IMR-90 (cell line): ENCODE measurements around the gene CACNA1I. TPM values are rescaled to one million over a fixed set of nuclear protein-coding genes. Genes with fewer than 3 reads are reported as not detected.

ENCODE experiments used
- ATAC-seq: fragments of 200-7000 bp; cut with Tn5 transposase; 2 replicates; pipeline ENCODE4 v1.9.1; 2020; ENCODE audit warnings: low read depth, mild to moderate bottlenecking, moderate library complexity
- BruUV-seq: library from RNA; stranded (reverse); fragments of 400-500 nt; replicated peaks from 2 replicates; lab custom pipeline; 2021; lab: Mats Ljungman, UMichigan
- CTCF ChIA-PET: fragments of 300-600 bp; formaldehyde crosslinking; extraction: SDS; loops from one replicate; lab custom pipeline; 2021; ENCODE audit warnings: antibody characterized with exemption; lab: Yijun Ruan, JAX
- POLR2A ChIA-PET: fragments of 300-600 bp; sonication (Branson Sonifier 250); formaldehyde crosslinking; loops from one replicate; lab custom pipeline; 2022; ENCODE audit warnings: antibody characterized with exemption; ENCODE audit not compliant: unreplicated experiment; lab: Charles Lee
- DNase-seq: peaks from one replicate; pipeline ENCODE4 v3.0.0; 2013
- H2AFZ ChIP-seq: replicated peaks from 2 replicates; pipeline ENCODE3; 2013; ENCODE audit warnings: low read length, mild to moderate bottlenecking; ENCODE audit not compliant: poor library complexity
- H2AK5ac ChIP-seq: 2 replicates; pipeline ENCODE4 v1.6.1; 2013; ENCODE audit warnings: low read depth, low read length, inconsistent platforms
- H2AK9ac ChIP-seq: replicated peaks from 2 replicates; pipeline ENCODE3; 2013; ENCODE audit warnings: mild to moderate bottlenecking, low read depth, low read length, moderate library complexity; ENCODE audit not compliant: poor library complexity
- H2BK120ac ChIP-seq: 2 replicates; pipeline ENCODE4 v1.6.1; 2013; ENCODE audit warnings: low read depth, low read length, inconsistent platforms
- H2BK15ac ChIP-seq: 3 replicates; pipeline ENCODE4 v1.6.1; 2013; ENCODE audit warnings: low read depth, low read length, inconsistent platforms
- H2BK20ac ChIP-seq: 2 replicates; pipeline ENCODE4 v1.6.1; 2013; ENCODE audit warnings: low read depth, mild to moderate bottlenecking, inconsistent platforms, low read length, moderate library complexity
- H2BK5ac ChIP-seq: 2 replicates; pipeline ENCODE4 v1.6.1; 2013; ENCODE audit warnings: mild to moderate bottlenecking, low read depth, low read length, inconsistent platforms; ENCODE audit not compliant: poor library complexity, severe bottlenecking
- H3K14ac ChIP-seq: replicated peaks from 2 replicates; pipeline ENCODE4 v1.6.1; 2013; ENCODE audit warnings: low read depth, low read length, inconsistent platforms
- H3K18ac ChIP-seq: 2 replicates; pipeline ENCODE4 v1.6.1; 2013; ENCODE audit warnings: low read depth, low read length, control low read depth
- H3K23ac ChIP-seq: 2 replicates; pipeline ENCODE4 v1.6.1; 2013; ENCODE audit warnings: low read depth, low read length, inconsistent platforms
- H3K27ac ChIP-seq: 2 replicates; pipeline ENCODE4 v1.5.1; 2013; ENCODE audit warnings: mild to moderate bottlenecking, control low read depth, low read length; ENCODE audit not compliant: insufficient read depth
- H3K27me3 ChIP-seq: 2 replicates; pipeline ENCODE4 v1.6.1; 2013; ENCODE audit warnings: low read length; ENCODE audit not compliant: control insufficient read depth, insufficient read depth
- H3K36me3 ChIP-seq: 2 replicates; pipeline ENCODE4 v1.6.1; 2013; ENCODE audit warnings: low read length, mixed read lengths; ENCODE audit not compliant: control insufficient read depth, insufficient read depth
- H3K4ac ChIP-seq: 2 replicates; pipeline ENCODE4 v1.6.1; 2013; ENCODE audit warnings: low read depth, low read length, inconsistent platforms
- H3K4me1 ChIP-seq: 2 replicates; pipeline ENCODE4 v1.6.1; 2013; ENCODE audit warnings: low read length, mixed read lengths; ENCODE audit not compliant: control insufficient read depth, insufficient read depth
- H3K4me2 ChIP-seq: 2 replicates; pipeline ENCODE4 v1.6.1; 2013; ENCODE audit warnings: low read depth, mild to moderate bottlenecking, control low read depth, low read length, moderate library complexity
- H3K4me3 ChIP-seq: 2 replicates; pipeline ENCODE4 v1.5.1; 2013; ENCODE audit warnings: low read depth, mild to moderate bottlenecking, control low read depth, low read length, moderate library complexity; ENCODE audit not compliant: insufficient read depth
- H3K56ac ChIP-seq: 2 replicates; pipeline ENCODE4 v1.6.1; 2013; ENCODE audit warnings: low read length, inconsistent platforms; ENCODE audit not compliant: insufficient read depth; ENCODE audit errors: extremely low read depth
- H3K79me1 ChIP-seq, 2 experiments: 2 replicates each; pipeline ENCODE4 v1.6.1; 2013; ENCODE audit warnings: low read length in 2 of 2, inconsistent platforms in 1 of 2, low read depth in 1 of 2
- H3K9ac ChIP-seq: 2 replicates; pipeline ENCODE4 v1.6.1; 2013; ENCODE audit warnings: low read depth, low read length, control low read depth
- H3K9me1 ChIP-seq: 2 replicates; pipeline ENCODE4 v1.6.1; 2013; ENCODE audit warnings: low read length, inconsistent platforms; ENCODE audit not compliant: insufficient read depth
- H3K9me3 ChIP-seq: 2 replicates; pipeline ENCODE4 v1.6.1; 2013; ENCODE audit warnings: low read length; ENCODE audit not compliant: control insufficient read depth, insufficient read depth
- H4K20me1 ChIP-seq: 2 replicates; pipeline ENCODE4 v1.6.1; 2013; ENCODE audit warnings: low read length, inconsistent platforms; ENCODE audit not compliant: insufficient read depth
- H4K5ac ChIP-seq: 2 replicates; pipeline ENCODE4 v1.6.1; 2013; ENCODE audit warnings: mild to moderate bottlenecking, low read depth, low read length, control low read depth
- H4K8ac ChIP-seq, 2 experiments: 2 replicates each; pipeline ENCODE4 v1.6.1; 2013; ENCODE audit warnings: low read depth in 2 of 2, low read length in 2 of 2, control low read depth in 1 of 2, inconsistent platforms in 1 of 2
- H4K91ac ChIP-seq: 2 replicates; pipeline ENCODE4 v1.6.1; 2013; ENCODE audit warnings: low read depth, low read length, inconsistent platforms; ENCODE audit not compliant: insufficient read depth
- BHLHE40 ChIP-seq: fragments of 150-350 bp; IDR thresholded peaks from 2 replicates; pipeline ENCODE4 v1.6.1; 2016; ENCODE audit warnings: mild to moderate bottlenecking, low read depth, low read length
- CHD1 ChIP-seq: IDR thresholded peaks from 2 replicates; pipeline ENCODE4 v1.6.1; 2012; ENCODE audit warnings: low read depth, low read length, improper control_type of control experiment
- MXI1 ChIP-seq: IDR thresholded peaks from 2 replicates; pipeline ENCODE4 v1.6.1; 2012; ENCODE audit warnings: low read depth, mild to moderate bottlenecking, low read length, moderate library complexity, borderline replicate concordance
- NFE2L2 ChIP-seq: fragments of 150-350 bp; IDR thresholded peaks from 2 replicates; pipeline ENCODE4 v1.6.1; 2016; ENCODE audit warnings: low read depth, mild to moderate bottlenecking, low read length
- WGBS, 2 experiments: methylation state at CpG; one replicate each; pipeline versions ENCODE4 v1.1.5 to v1.1.7; 2013; ENCODE audit warnings: missing lambda C conversion rate in 2 of 2; ENCODE audit not compliant: insufficient read length in 1 of 2; ENCODE audit errors: extremely low coverage in 2 of 2; 5-methylcytosine and 5-hydroxymethylcytosine counted together
- dilution Hi-C: fragments of 300-500 bp; cut with HindIII; formaldehyde crosslinking; loops from one replicate; pipeline ENCODE4 v1.14.3; 2018; ENCODE audit warnings: low sequenced_read_pairs; ENCODE audit not compliant: unreplicated experiment
- in situ Hi-C: fragments of 300-500 bp; cut with MboI; formaldehyde crosslinking; loops from 3 replicates; pipeline ENCODE4 v1.14.3; 2019; ENCODE audit warnings: low sequenced_read_pairs, inconsistent platforms, mixed read lengths
- intact Hi-C: fragments of 100-400 bp; cut with micrococcal nuclease; formaldehyde crosslinking; loops from 2 replicates; pipeline ENCODE4 v1.10.0; 2022
- polyA plus RNA-seq, 3 experiments: library from polyadenylated mRNA; depleted of rRNA; stranded (reverse); fragments of >200 nt; gene quantifications; 2 replicates each; pipeline ENCODE4 v1.2.3, GENCODE V29; 2012; ENCODE audit warnings: low replicate concordance in 1 of 3
- total RNA-seq: library from RNA; depleted of rRNA; stranded (reverse); fragments of >200 nt; gene quantifications from 2 replicates; pipeline ENCODE4 v1.2.3, GENCODE V29; 2012

Gene CACNA1I
- total and polyA plus RNA-seq, 2 of the 4 experiments (the other 2 are of a cell fraction), result under 0.01 to 0.02 TPM

DNA sequence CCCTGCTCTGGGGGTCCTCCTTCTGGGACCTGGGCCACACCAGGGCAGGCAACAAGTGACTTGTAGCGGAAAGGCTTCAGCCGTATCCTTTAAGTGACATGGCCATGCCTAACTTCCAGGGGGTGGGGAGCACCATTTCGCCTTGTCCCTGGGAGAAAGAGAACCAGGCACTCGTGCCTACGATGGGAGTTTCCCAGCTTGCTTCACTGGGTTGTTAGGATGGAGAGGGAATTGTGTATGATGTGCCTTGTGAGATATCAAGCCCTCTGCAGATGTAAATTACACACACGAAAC, 151.4 kb downstream of the CACNA1I start:
- Histone ChIP-seq H2BK20ac (no peak overlapping the region), H2BK120ac (no peak overlapping the region), H3K14ac (no peak overlapping the region), H4K5ac (no peak overlapping the region), H2AK9ac (no peak overlapping the region), H2AFZ (no peak overlapping the region), H4K20me1 (no peaks in the 10 kb centered on the region), H2BK5ac (no peak overlapping the region), H4K8ac (no peak overlapping the region), H3K79me1 (no peaks in the 10 kb centered on the region), H2AK5ac (no peak overlapping the region), H3K9me1 (no peaks in the 10 kb centered on the region), H3K9ac (no peak overlapping the region), H3K4me1 (peaks cover 3% of the 10 kb centered on the region; the same call in 1 of the 2 replicates), H4K91ac (no peak overlapping the region), H3K4me3 (no peak overlapping the region), H3K4ac (no peak overlapping the region), H3K9me3 (no peaks in the 10 kb centered on the region), H3K27me3 (peaks cover 48% of the 10 kb centered on the region), H3K4me2 (no peak overlapping the region), H3K18ac (no peak overlapping the region), H2BK15ac (no peak overlapping the region), H3K27ac (no peak overlapping the region), H3K36me3 (no peaks in the 10 kb centered on the region), H3K23ac (no peak overlapping the region), H3K56ac (no peak overlapping the region)
- intact Hi-C loops (no loop called here), in situ Hi-C loops (no loop called here), dilution Hi-C loops (no loop called here)
- TF ChIP-seq NFE2L2, result no peak
- no peak for TF ChIP-seq BHLHE40
- TF ChIP-seq MXI1, result no peak
- no peak for TF ChIP-seq CHD1
- no TSS peak for BruUV-seq
- no CpG with 5 or more reads among the region's 6 CpGs for WGBS, 2 experiments
- DNase-seq (no peak), ATAC-seq (no peak)
- ChIA-PET CTCF (no interaction called here), POLR2A (no interaction called here)
